GM12878 (cell line): Measurements from ENCODE around the gene RGS6.

Source experiments
- BRCA1 ChIP-seq: IDR thresholded peaks from 2 replicates; pipeline ENCODE4 v1.6.1; 2011; ENCODE audit warnings: low read depth, low read length, improper control_type of control experiment
- CBFB ChIP-seq: IDR thresholded peaks from 2 replicates; pipeline ENCODE4 v1.6.1; 2016; ENCODE audit warnings: antibody characterized with exemption, low read depth
- EZH2 ChIP-seq: IDR thresholded peaks from 2 replicates; pipeline ENCODE4 v1.6.1; 2012; ENCODE audit warnings: low read depth, mild to moderate bottlenecking, control low read depth, inconsistent platforms, low read length, borderline replicate concordance; ENCODE audit not compliant: control insufficient read depth
- POLR2A ChIP-seq: IDR thresholded peaks from 2 replicates; pipeline ENCODE4 v1.6.1; 2011; ENCODE audit warnings: low read depth, mild to moderate bottlenecking, low read length
- RFX5 ChIP-seq: IDR thresholded peaks from 2 replicates; pipeline ENCODE4 v1.6.1; 2011; ENCODE audit warnings: low read depth, low read length, improper control_type of control experiment
- SIN3A ChIP-seq: IDR thresholded peaks from 2 replicates; pipeline ENCODE4 v1.6.1; 2012; ENCODE audit warnings: low read depth, low read length, improper control_type of control experiment
- TF ChIP-seq, protein P1 (sequence below), 3 experiments: IDR thresholded peaks in 2 of 3; conservative IDR thresholded peaks in 1 of 3; 2 replicates each; pipeline ENCODE4 v1.5.1; 2011; ENCODE audit warnings: low read depth in 3 of 3, low read length in 3 of 3, mild to moderate bottlenecking in 3 of 3, control low read depth in 2 of 3, moderate library complexity in 2 of 3, inconsistent platforms in 1 of 3, mixed read lengths in 1 of 3; ENCODE audit not compliant: control insufficient read depth in 2 of 3, insufficient read depth in 1 of 3; ENCODE audit errors: extremely low read depth in 1 of 3
- TF ChIP-seq, protein P2 (sequence below): fragments of 450-650 bp; IDR thresholded peaks from 2 replicates; pipeline ENCODE4 v1.6.1; 2016; ENCODE audit warnings: mild to moderate bottlenecking

- no peak for TF ChIP-seq SIN3A
- no peak for TF ChIP-seq BRCA1
- TF ChIP-seq EZH2, result no peak
- no peak for TF ChIP-seq POLR2A
- TF ChIP-seq, protein P1, sequence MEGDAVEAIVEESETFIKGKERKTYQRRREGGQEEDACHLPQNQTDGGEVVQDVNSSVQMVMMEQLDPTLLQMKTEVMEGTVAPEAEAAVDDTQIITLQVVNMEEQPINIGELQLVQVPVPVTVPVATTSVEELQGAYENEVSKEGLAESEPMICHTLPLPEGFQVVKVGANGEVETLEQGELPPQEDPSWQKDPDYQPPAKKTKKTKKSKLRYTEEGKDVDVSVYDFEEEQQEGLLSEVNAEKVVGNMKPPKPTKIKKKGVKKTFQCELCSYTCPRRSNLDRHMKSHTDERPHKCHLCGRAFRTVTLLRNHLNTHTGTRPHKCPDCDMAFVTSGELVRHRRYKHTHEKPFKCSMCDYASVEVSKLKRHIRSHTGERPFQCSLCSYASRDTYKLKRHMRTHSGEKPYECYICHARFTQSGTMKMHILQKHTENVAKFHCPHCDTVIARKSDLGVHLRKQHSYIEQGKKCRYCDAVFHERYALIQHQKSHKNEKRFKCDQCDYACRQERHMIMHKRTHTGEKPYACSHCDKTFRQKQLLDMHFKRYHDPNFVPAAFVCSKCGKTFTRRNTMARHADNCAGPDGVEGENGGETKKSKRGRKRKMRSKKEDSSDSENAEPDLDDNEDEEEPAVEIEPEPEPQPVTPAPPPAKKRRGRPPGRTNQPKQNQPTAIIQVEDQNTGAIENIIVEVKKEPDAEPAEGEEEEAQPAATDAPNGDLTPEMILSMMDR (IDR thresholded peaks at IDR 0.05 in 2 of 3, conservative IDR thresholded peaks at IDR 0.05 in 1 of 3; ENCODE audit: control insufficient read depth in 2 of 3, extremely low read depth in 1 of 3, insufficient read depth in 1 of 3, low read depth in 3 of 3, low read length in 3 of 3), result no peak
- TF ChIP-seq, protein P2, sequence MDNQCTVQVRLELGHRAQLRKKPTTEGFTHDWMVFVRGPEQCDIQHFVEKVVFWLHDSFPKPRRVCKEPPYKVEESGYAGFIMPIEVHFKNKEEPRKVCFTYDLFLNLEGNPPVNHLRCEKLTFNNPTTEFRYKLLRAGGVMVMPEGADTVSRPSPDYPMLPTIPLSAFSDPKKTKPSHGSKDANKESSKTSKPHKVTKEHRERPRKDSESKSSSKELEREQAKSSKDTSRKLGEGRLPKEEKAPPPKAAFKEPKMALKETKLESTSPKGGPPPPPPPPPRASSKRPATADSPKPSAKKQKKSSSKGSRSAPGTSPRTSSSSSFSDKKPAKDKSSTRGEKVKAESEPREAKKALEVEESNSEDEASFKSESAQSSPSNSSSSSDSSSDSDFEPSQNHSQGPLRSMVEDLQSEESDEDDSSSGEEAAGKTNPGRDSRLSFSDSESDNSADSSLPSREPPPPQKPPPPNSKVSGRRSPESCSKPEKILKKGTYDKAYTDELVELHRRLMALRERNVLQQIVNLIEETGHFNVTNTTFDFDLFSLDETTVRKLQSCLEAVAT, result no peak
- TF ChIP-seq RFX5, result no peak
- no peak for TF ChIP-seq CBFB
These were observed 358.0 kb downstream of the RGS6 start for GRCh38 chr14:72290241-72290640.
